Mucosa of descending colon (tissue), 3 donors: ENCODE data around the gene APOH. TPM values are rescaled to one million over a fixed set of nuclear protein-coding genes. Genes with fewer than 3 reads are reported as not detected.

Experiments used
- ATAC-seq: fragments of 200-7000 bp; cut with Tn5 transposase; one replicate; pipeline ENCODE4 v1.9.1; 2020; ENCODE audit warnings: mild to moderate bottlenecking, moderate library complexity
- DNase-seq, 3 donors: peaks; one replicate each; pipeline ENCODE4 v3.0.0-alpha.2; 2020
- H3K36me3 ChIP-seq: fragments of 200-600 bp; one replicate; pipeline ENCODE4 v1.8.0; 2021; ENCODE audit warnings: low read depth, mild to moderate bottlenecking
- H3K4me1 ChIP-seq: fragments of 200-600 bp; one replicate; pipeline ENCODE4 v1.8.0; 2021; ENCODE audit warnings: low read depth, mild to moderate bottlenecking
- H3K4me3 ChIP-seq: fragments of 200-600 bp; one replicate; pipeline ENCODE4 v1.8.0; 2021; ENCODE audit warnings: mild to moderate bottlenecking
- H3K9me3 ChIP-seq: fragments of 200-600 bp; one replicate; pipeline ENCODE4 v1.8.0; 2021; ENCODE audit warnings: mild to moderate bottlenecking
- CTCF ChIP-seq: fragments of 200-600 bp; IDR thresholded peaks from one replicate; pipeline ENCODE4 v1.8.0; 2022; ENCODE audit warnings: antibody characterized with exemption, mild to moderate bottlenecking
- intact Hi-C, 2 donors: fragments of 100-400 bp; cut with DNase I in 1 of 2; cut with micrococcal nuclease in 1 of 2; formaldehyde crosslinking; loops; one replicate each; pipeline versions ENCODE4 v1.11.0 to v1.11.1; 2022; cut with DNase I, micrococcal nuclease
- total RNA-seq, 3 donors: library from RNA; stranded (reverse); fragmentation: NEBNext Ultra II Directional in 2 of 3; extraction: Animal tissue kit (Norgen Biotek cat#: 25700) in 2 of 3; gene quantifications; one replicate each; pipeline versions ENCODE4 v1.2.1 to v1.2.4, GENCODE V29; 2021 to 2023
- donor health status: DM: no; HTN: no; CAD: no; lungs with moderate emphysema.
- donor health status: DM: no; HTN: no; CAD: no.
- donor health status: DM: no; HTN: yes; CAD: no.

APOH gene
- total RNA-seq, 3 donors from 2014 or later = 0.69 to 0.92 TPM; not detected in 1

- Histone ChIP-seq H3K9me3 (no peaks in the 10 kb centered on the region), H3K4me3 (no peak overlapping the region), H3K4me1 (peaks cover 5% of the 10 kb centered on the region), H3K36me3 (no peaks in the 10 kb centered on the region)
- intact Hi-C loops = no loop called here
- TF ChIP-seq CTCF = no peak
- DNase-seq (no peak), ATAC-seq (no peak)
These were observed 41.5 kb downstream of the APOH start for GRCh38 chr17:66187718-66188117.

GRCh38 chr17:66185862-66186261 lies 43.4 kb downstream of the APOH start:
- TF ChIP-seq CTCF = no peak
- ATAC-seq (no peak), DNase-seq (no peak)
- no peaks in the 10 kb centered on the region for H3K36me3 ChIP-seq
- H3K9me3 ChIP-seq = no peaks in the 10 kb centered on the region
- no peak overlapping the region for H3K4me3 ChIP-seq
- peaks cover 5% of the 10 kb centered on the region for H3K4me1 ChIP-seq
- intact Hi-C loops = no loop called here

GRCh38 chr17:66184392-66184791 lies 44.8 kb downstream of the APOH start:
- no peak overlapping the region for H3K4me3 ChIP-seq
- DNase-seq = no peak
- H3K36me3 ChIP-seq = no peaks in the 10 kb centered on the region
- TF ChIP-seq CTCF = no peak
- no peak for ATAC-seq
- intact Hi-C loops = no loop called here
- no peaks in the 10 kb centered on the region for H3K4me1 ChIP-seq
- H3K9me3 ChIP-seq = no peaks in the 10 kb centered on the region

- H3K9me3 ChIP-seq = no peaks in the 10 kb centered on the region
- no peak overlapping the region for H3K4me3 ChIP-seq
- intact Hi-C loops = no loop called here
- ATAC-seq = no peak
- no peak for DNase-seq
- no peaks in the 10 kb centered on the region for H3K4me1 ChIP-seq
- no peaks in the 10 kb centered on the region for H3K36me3 ChIP-seq
- TF ChIP-seq CTCF = no peak
These were observed 45.7 kb downstream of the APOH start for GRCh38 chr17:66183529-66183928.

GRCh38 chr17:66178642-66179041 lies 50.6 kb downstream of the APOH start:
- no peak overlapping the region for H3K4me3 ChIP-seq
- no peaks in the 10 kb centered on the region for H3K4me1 ChIP-seq
- no peaks in the 10 kb centered on the region for H3K9me3 ChIP-seq
- ATAC-seq = no peak
- no peaks in the 10 kb centered on the region for H3K36me3 ChIP-seq
- intact Hi-C loops = no loop called here
- no peak for DNase-seq
- TF ChIP-seq CTCF = no peak

- H3K9me3 ChIP-seq = no peaks in the 10 kb centered on the region
- intact Hi-C loops = no loop called here
- TF ChIP-seq CTCF = no peak
- DNase-seq = no peak
- no peak overlapping the region for H3K4me3 ChIP-seq
- no peak for ATAC-seq
- H3K36me3 ChIP-seq = no peaks in the 10 kb centered on the region
- H3K4me1 ChIP-seq = no peaks in the 10 kb centered on the region
These were observed 52.2 kb downstream of the APOH start for GRCh38 chr17:66177048-66177447.
